HL-60 (cell line): ENCODE data around the gene TMEM154.

Source experiments
- CTCF ChIP-seq: IDR thresholded peaks from one replicate; pipeline ENCODE4 v1.5.1; 2011; ENCODE audit warnings: low read length, control low read depth, inconsistent platforms; ENCODE audit not compliant: insufficient read depth
- POLR2AphosphoS5 ChIP-seq: IDR thresholded peaks from 2 replicates; pipeline ENCODE4 v1.6.1; 2012; ENCODE audit warnings: low read depth
- REST ChIP-seq: IDR thresholded peaks from 2 replicates; pipeline ENCODE4 v1.6.1; 2012; ENCODE audit warnings: low read depth; ENCODE audit not compliant: insufficient replicate concordance

GRCh38 chr4:152633118-152633517, 46.7 kb downstream of the TMEM154 start:
- TF ChIP-seq CTCF (no peak), POLR2AphosphoS5 (no peak), REST (no peak)
